Psoas muscle (tissue), 8 donors: ENCODE measurements around the gene LRRC4B. TPM values are rescaled to one million over a fixed set of nuclear protein-coding genes. Genes with fewer than 3 reads are reported as not detected.

Source experiments
- ATAC-seq, 4 donors: fragments of 200-7000 bp; cut with Tn5 transposase; one replicate each; pipeline ENCODE4 v1.9.1; 2020; ENCODE audit warnings: moderate library complexity in 3 of 4, mild to moderate bottlenecking in 2 of 4
- DNase-seq, 2 donors: peaks; one replicate each; pipeline ENCODE4 v3.0.0-alpha.2; 2020
- H3K27ac ChIP-seq: fragments of 200-600 bp; one replicate; pipeline ENCODE4 v1.8.0; 2022
- H3K27me3 ChIP-seq, 3 donors: fragments of 200-600 bp in 1 of 3; one replicate each; pipeline versions ENCODE4 v1.6.1 to v1.8.0; 2013 to 2022; ENCODE audit warnings: low read length in 2 of 3, mild to moderate bottlenecking in 2 of 3, moderate library complexity in 1 of 3; ENCODE audit not compliant: insufficient read depth in 3 of 3
- H3K36me3 ChIP-seq, 2 donors: fragments of 200-600 bp in 1 of 2; one replicate each; pipeline versions ENCODE4 v1.6.1 to v1.8.0; 2013 to 2022; ENCODE audit warnings: low read depth in 1 of 2, mild to moderate bottlenecking in 1 of 2, moderate library complexity in 1 of 2; ENCODE audit not compliant: insufficient read depth in 1 of 2
- H3K4me1 ChIP-seq: fragments of 200-600 bp; one replicate; pipeline ENCODE4 v1.8.0; 2022
- H3K4me3 ChIP-seq: fragments of 200-600 bp; one replicate; pipeline ENCODE4 v1.8.0; 2022; ENCODE audit warnings: mild to moderate bottlenecking
- H3K9me3 ChIP-seq: fragments of 200-600 bp; one replicate; pipeline ENCODE4 v1.8.0; 2022
- WGBS, 3 donors: extraction: QIAGEN DNeasy Blood & Tissue Kit; methylation state at CpG; one replicate each; pipeline versions ENCODE4 v1.1.6 to v1.1.7; 2013; 5-methylcytosine and 5-hydroxymethylcytosine counted together
- intact Hi-C, 2 donors: fragments of 100-400 bp; cut with DNase I; formaldehyde crosslinking; loops; one replicate each; pipeline versions ENCODE4 v1.11.0 to v1.14.2; 2022
- polyA plus RNA-seq, 3 donors: library from polyadenylated mRNA; stranded (reverse); fragments of 200-250 nt; gene quantifications; one replicate each; pipeline ENCODE4 v1.2.3, GENCODE V29; 2013
- total RNA-seq, 4 donors: library from RNA; stranded (reverse); fragmentation: NEBNext Ultra II Directional in 2 of 4; extraction: Animal tissue kit (Norgen Biotek cat#: 25700) in 2 of 4; gene quantifications; one replicate each; pipeline versions ENCODE4 v1.2.1 to v1.2.4, GENCODE V29; 2021 to 2023
- TF ChIP-seq, protein P1 (sequence below): fragments of 200-600 bp; IDR thresholded peaks from one replicate; pipeline ENCODE4 v1.8.0; 2022; ENCODE audit warnings: antibody characterized with exemption
- donor health status: healthy with polysubstance abuse.
- donor health status: DM: no; HTN: no; CAD: no; lungs with moderate emphysema.
- donor health status: Bipolar disorder and iron deficiency.
- donor health status: healthy.
- donor health status: DM: yes; HTN: yes; CAD: no.
- donor health status: DM: no; HTN: no; CAD: no.
- donor health status: DM: no; HTN: no; CAD: no.
- donor health status: DM: yes; HTN: yes; CAD: no.

The LRRC4B gene
- total and polyA plus RNA-seq, 7 donors = 0.04 to 1.0 (median 0.32) TPM

DNA sequence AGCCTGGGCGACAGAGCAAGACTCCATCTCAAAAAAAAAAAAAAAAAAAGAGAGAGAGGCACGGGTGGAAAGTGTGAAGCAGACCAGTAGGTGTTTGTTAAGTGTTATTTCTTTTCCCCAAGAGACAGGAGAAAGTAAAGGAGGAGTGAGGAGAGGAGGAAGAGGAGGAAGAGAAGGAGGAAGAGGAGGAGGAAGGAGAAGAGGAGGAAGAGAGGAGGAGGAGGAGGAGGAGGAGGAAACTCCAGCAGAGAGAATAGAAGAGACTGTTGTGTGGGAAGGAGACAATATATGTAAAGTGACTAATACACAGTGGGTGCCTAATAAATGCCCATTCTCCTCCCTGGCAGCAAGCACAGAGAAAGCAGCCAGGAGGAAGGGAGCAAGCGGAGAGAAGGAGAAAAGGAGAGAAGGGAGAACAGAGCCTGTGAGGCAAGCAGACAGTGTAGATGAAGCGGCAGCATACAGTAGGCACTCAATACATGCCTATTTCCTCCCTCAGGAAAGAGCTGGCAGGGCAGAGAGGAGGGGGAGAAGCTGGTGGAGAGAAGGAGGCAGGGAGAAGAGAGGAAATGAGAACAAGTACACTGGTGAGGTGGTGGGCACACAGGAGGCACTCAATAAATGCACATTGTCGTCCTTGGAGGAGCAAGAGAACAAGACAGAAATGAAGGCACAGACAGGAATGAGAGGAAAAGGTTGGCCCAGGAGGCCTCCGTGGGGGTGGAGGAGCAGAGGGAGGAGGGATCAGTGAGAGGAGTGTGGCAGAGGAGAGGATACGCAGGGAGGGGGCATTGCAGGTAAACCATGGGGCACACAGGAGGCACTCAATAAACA lies 73.8 kb downstream of the LRRC4B start:
- 36 to 51% (median 40%) methylated on average over 6 to 7 of the region's 7 CpGs for WGBS, 3 donors

DNA sequence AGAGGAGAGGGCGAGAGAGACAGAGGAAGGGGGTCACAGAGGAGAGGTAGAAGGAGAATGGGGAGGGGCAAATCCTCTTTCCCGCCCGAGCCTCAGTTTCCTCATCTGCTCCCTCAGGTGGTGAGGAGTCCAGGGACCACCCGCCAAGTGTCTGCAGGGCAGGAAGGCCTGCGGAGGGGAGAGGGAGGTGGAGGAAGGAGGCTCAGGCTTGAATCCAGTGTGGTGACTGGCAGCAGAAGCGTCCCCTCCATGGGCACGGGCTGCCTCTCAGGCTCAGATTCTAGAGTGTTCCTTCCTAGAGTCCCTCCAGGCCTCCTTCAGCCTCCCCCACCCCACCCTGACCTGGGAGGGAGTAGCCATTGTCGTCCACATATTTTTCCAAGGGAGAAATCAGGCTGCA lies 75.1 kb downstream of the LRRC4B start:
- Histone ChIP-seq H3K4me3 (no peak overlapping the region), H3K27ac (peak overlapping the region; percentile 55), H3K27me3 (no peaks in the 10 kb centered on the region), H3K9me3 (no peaks in the 10 kb centered on the region), H3K4me1 (peaks cover 19% of the 10 kb centered on the region), H3K36me3 (no peaks in the 10 kb centered on the region)
- WGBS, 3 donors = 44 to 58% (median 51%) methylated on average over 8 of the region's 8 CpGs
- DNase-seq = peak; percentile 12 to 35
- no peak for ATAC-seq
- TF ChIP-seq, protein P1, sequence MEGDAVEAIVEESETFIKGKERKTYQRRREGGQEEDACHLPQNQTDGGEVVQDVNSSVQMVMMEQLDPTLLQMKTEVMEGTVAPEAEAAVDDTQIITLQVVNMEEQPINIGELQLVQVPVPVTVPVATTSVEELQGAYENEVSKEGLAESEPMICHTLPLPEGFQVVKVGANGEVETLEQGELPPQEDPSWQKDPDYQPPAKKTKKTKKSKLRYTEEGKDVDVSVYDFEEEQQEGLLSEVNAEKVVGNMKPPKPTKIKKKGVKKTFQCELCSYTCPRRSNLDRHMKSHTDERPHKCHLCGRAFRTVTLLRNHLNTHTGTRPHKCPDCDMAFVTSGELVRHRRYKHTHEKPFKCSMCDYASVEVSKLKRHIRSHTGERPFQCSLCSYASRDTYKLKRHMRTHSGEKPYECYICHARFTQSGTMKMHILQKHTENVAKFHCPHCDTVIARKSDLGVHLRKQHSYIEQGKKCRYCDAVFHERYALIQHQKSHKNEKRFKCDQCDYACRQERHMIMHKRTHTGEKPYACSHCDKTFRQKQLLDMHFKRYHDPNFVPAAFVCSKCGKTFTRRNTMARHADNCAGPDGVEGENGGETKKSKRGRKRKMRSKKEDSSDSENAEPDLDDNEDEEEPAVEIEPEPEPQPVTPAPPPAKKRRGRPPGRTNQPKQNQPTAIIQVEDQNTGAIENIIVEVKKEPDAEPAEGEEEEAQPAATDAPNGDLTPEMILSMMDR = no peak
- intact Hi-C loops = no loop called here

More for the DNA sequence above, 73.8 kb downstream of the LRRC4B start:
- Histone ChIP-seq H3K4me1 (peaks cover 14% of the 10 kb centered on the region), H3K4me3 (no peak overlapping the region), H3K27ac (no peak overlapping the region), H3K27me3 (no peaks in the 10 kb centered on the region), H3K36me3 (no peaks in the 10 kb centered on the region), H3K9me3 (no peaks in the 10 kb centered on the region)
- intact Hi-C loops = no loop called here
- peak; percentile 4 to 16 for DNase-seq
- TF ChIP-seq, protein P1 = no peak
- no peak for ATAC-seq

DNA sequence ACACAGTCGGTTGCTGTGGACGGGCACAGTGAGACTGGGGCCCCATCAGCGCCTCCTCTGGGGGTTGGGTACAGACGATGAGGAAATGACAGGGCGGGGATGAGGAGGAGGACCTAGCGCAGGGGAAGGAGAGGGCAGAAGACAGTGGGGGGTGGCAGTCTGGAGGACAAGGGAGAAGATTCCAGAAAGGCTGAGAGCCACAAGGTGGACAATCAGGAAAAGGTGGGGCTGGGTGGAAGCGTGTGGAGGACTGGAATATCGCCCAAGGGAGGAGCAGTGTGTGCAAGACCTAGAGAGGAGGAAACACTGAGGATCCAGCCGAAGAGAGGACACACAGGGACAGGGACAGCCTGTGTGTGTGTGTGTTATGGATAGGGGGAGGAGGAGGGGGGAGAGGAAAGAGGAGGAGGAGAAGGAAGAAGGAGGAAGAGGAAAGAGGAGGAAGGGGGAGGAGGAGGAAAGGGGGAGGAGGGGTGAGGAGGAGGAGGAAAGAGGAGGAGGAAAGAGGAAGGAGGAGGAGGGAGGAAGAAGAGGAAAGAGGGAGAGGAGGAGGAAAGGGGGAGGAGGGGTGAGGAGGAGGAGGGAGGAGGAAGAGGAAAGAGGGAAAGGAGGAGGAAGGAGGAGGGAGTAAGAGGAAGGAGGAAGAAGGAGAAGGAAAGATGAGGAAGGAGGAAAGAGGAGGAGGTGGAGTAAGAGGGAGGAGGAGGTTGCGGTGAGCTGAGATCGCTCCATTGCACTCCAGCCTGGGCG lies 75.8 kb downstream of the LRRC4B start:
- peak; percentile 17 to 53 (median 28) for ATAC-seq
- Histone ChIP-seq H3K27ac (peak overlapping the region; percentile 67), H3K27me3 (no peaks in the 10 kb centered on the region), H3K4me1 (peaks cover 19% of the 10 kb centered on the region), H3K4me3 (no peak overlapping the region), H3K36me3 (peaks cover 0 to 2% of the 10 kb centered on the region in 2 donors), H3K9me3 (no peaks in the 10 kb centered on the region)
- intact Hi-C loops = no loop called here
- peak; percentile 43 to 60 for DNase-seq
- TF ChIP-seq, protein P1 = no peak
- WGBS, 3 donors = 6 to 21% (median 9%) methylated on average over 8 to 11 of the region's 12 CpGs

DNA sequence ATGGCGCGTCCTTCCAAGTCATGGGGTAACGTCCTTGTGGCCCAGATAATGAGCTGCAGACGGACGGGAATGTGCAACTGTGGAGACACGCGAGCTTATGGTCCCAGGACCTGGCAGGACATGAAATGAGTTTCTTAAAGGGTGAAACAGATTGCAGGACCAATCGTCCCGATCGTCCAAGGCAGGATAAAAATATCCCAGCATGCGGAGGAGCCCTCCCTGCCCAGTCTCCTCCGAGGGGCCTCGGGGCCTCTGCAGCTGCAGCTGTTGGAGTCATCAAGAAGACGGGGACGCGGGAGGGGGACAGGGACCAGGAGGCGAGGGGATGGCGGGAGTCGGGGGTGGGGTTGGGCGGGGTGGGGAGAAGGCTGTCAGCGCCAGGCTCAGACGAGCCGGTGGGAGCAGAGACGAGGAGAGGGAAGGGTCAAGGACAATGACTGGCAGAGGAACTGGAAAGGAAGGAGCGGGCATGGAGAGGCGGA lies 77.2 kb downstream of the LRRC4B start:
- intact Hi-C loops = no loop called here
- Histone ChIP-seq H3K4me3 (peak overlapping the region; percentile 41), H3K36me3 (peaks cover 0 to 14% of the 10 kb centered on the region in 2 donors), H3K4me1 (peaks cover 19% of the 10 kb centered on the region), H3K9me3 (no peaks in the 10 kb centered on the region), H3K27ac (peak overlapping the region; percentile 67), H3K27me3 (no peaks in the 10 kb centered on the region)
- TF ChIP-seq, protein P1 = no peak
- whole genome bisulfite sequencing, 3 donors = 6 to 9% (median 7%) methylated on average over 26 of the region's 26 CpGs
- ATAC-seq = peak; percentile 56 to 83 (median 76)
- DNase-seq = peak; percentile 75 to 85
